ENCODE results near the gene HHATL. TPM values are rescaled to one million over a fixed set of nuclear protein-coding genes. Genes with fewer than 3 reads are reported as not detected.

The HHATL gene
- total RNA-seq, 1 experiment from 2014 or later = 0.92 TPM

- Mint-ChIP-seq H3K4me3 (no peak overlapping the region), H3K36me3 (no peaks in the 10 kb centered on the region; the same call in 1 of the 2 replicates), H3K27me3 (ENCODE audit: low read depth) (no peaks in the 10 kb centered on the region), H3K27ac (no peak overlapping the region), H3K4me1 (peaks cover 12% of the 10 kb centered on the region), H3K9me3 (no peaks in the 10 kb centered on the region)
- TF ChIP-seq ZNF232 (CRISPR knock-in tag; IDR thresholded peaks at IDR 0.05) = no peak
- TF ChIP-seq NR1H2 (CRISPR knock-in tag; IDR thresholded peaks at IDR 0.05) = no peak
- no peak for TF ChIP-seq RORB (CRISPR knock-in tag; IDR thresholded peaks at IDR 0.05)
- no peak for TF ChIP-seq GRHL2 (CRISPR knock-in tag; IDR thresholded peaks at IDR 0.05; ENCODE audit: insufficient replicate concordance, severe bottlenecking)
- TF ChIP-seq CDX4 (CRISPR knock-in tag; IDR thresholded peaks at IDR 0.05; ENCODE audit: borderline replicate concordance) = no peak
- no peak for TF ChIP-seq ZNF317 (CRISPR knock-in tag; IDR thresholded peaks at IDR 0.05; ENCODE audit: borderline replicate concordance, low read depth)
- no peak for TF ChIP-seq ETV6 (CRISPR knock-in tag; IDR thresholded peaks at IDR 0.05)
- TF ChIP-seq CREB1 (CRISPR knock-in tag; IDR thresholded peaks at IDR 0.05) = no peak
- TF ChIP-seq MXD4 (CRISPR knock-in tag; IDR thresholded peaks at IDR 0.05; ENCODE audit: borderline replicate concordance) = no peak
- DNase-seq (ENCODE audit: low spot score) = no peak
- CTCF ChIA-PET = interaction anchor here (0.8 to 2.6 kb wide), 2 partner anchors 87 kb away, joined by 3 to 16 read pairs; no protein-coding TSS in a partner anchor
- ATAC-seq = no peak
- POLR2A ChIA-PET = interaction anchor here (0.5 kb wide), 1 partner anchor 12 kb away, joined by 3 read pairs; no protein-coding TSS in a partner anchor
Measured at GRCh38 chr3:42662813-42663535, 39.6 kb downstream of the HHATL start.

DNA sequence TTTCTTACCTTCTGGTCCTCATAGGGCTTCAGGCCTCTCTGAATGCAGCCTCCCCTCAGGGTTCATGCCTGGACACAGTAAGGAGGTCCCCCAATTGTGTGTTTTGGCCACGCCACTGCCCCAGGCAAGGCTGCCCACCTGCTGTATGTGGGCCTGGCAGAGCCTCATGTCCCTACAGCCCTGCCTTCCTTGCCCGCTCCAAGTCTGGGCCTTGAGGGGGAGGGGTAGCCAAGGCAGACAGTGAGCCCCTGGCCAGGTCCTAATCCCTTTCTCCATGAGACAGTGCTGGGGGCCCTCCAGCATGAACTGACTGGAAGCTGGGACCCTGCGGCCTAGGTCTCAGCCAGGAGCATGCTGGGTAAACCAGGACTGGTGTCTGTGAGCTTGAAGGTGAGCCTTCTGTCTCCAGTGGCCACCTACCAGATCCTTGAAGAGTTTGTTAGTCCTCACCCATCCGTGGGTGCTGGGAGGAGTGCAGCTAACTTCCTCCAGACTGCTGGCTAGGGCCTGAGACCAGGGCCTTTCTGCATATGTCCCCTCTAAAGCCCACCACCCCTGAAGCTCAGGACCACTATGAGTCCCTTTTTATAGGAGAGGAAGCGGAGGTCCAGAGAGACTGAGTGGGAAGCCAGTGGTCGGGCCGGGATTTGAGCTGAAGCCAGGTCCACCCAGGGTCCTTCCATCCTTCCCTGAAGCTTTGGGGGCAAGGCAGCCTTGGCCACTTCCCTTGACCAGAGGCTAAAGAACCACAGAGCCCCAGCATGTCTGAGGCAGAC is 40.4 kb downstream of the HHATL start:
- Mint-ChIP-seq H3K4me1 (peaks cover 5% of the 10 kb centered on the region), H3K27ac (no peak overlapping the region), H3K36me3 (no peaks in the 10 kb centered on the region; the same call in 1 of the 2 replicates), H3K9me3 (no peaks in the 10 kb centered on the region), H3K4me3 (no peak overlapping the region), H3K27me3 (ENCODE audit: low read depth) (no peaks in the 10 kb centered on the region)
- ChIA-PET POLR2A (interaction anchor here (0.5 kb wide), 1 partner anchor 13 kb away, joined by 3 read pairs; no protein-coding TSS in a partner anchor), CTCF (interaction anchor here (1.4 to 2.6 kb wide), 4 partner anchors 72 to 114 kb away, joined by 3 to 16 read pairs (median 7); no protein-coding TSS in a partner anchor)
- no peak for DNase-seq (ENCODE audit: low spot score)
- TF ChIP-seq ELF4 (CRISPR knock-in tag; IDR thresholded peaks at IDR 0.05; ENCODE audit: low read depth) (no peak), USF1 (CRISPR knock-in tag; IDR thresholded peaks at IDR 0.05) (no peak), ZNF416 (CRISPR knock-in tag; IDR thresholded peaks at IDR 0.05) (no peak), IRF2 (CRISPR knock-in tag; IDR thresholded peaks at IDR 0.05; ENCODE audit: borderline replicate concordance, low read depth) (no peak), ESRRA (CRISPR knock-in tag; IDR thresholded peaks at IDR 0.05; ENCODE audit: borderline replicate concordance) (no peak), GRHL2 (CRISPR knock-in tag; IDR thresholded peaks at IDR 0.05; ENCODE audit: insufficient replicate concordance, severe bottlenecking) (no peak)
- TF ChIP-seq, protein P1, sequence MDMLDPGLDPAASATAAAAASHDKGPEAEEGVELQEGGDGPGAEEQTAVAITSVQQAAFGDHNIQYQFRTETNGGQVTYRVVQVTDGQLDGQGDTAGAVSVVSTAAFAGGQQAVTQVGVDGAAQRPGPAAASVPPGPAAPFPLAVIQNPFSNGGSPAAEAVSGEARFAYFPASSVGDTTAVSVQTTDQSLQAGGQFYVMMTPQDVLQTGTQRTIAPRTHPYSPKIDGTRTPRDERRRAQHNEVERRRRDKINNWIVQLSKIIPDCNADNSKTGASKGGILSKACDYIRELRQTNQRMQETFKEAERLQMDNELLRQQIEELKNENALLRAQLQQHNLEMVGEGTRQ (CRISPR knock-in tag; IDR thresholded peaks at IDR 0.05) = no peak
- no peak for ATAC-seq

GRCh38 chr3:42661593-42662022 is 41.0 kb downstream of the HHATL start:
- ChIA-PET POLR2A (no interaction called here), CTCF (interaction anchor here (0.6 to 2.6 kb wide), 13 partner anchors 9 to 169 kb away, joined by 3 to 24 read pairs (median 4); no protein-coding TSS in a partner anchor)
- Mint-ChIP-seq H3K4me1 (peaks cover 4% of the 10 kb centered on the region; the same call in 1 of the 2 replicates), H3K36me3 (no peaks in the 10 kb centered on the region; the same call in 1 of the 2 replicates), H3K27me3 (ENCODE audit: low read depth) (no peaks in the 10 kb centered on the region), H3K4me3 (no peak overlapping the region), H3K9me3 (no peaks in the 10 kb centered on the region), H3K27ac (0 out of 2 replicates have a peak overlapping the region, but pooled peaks have one; percentile 11)
- ATAC-seq = no peak
- DNase-seq (ENCODE audit: low spot score) = no peak
- TF ChIP-seq CREB1 (CRISPR knock-in tag; IDR thresholded peaks at IDR 0.05) = no peak
- TF ChIP-seq RELA (CRISPR knock-in tag; IDR thresholded peaks at IDR 0.05; ENCODE audit: borderline replicate concordance) = no peak
- TF ChIP-seq HMGXB4 (CRISPR knock-in tag; IDR thresholded peaks at IDR 0.05) = no peak
- no peak for TF ChIP-seq JUN (CRISPR knock-in tag; IDR thresholded peaks at IDR 0.05)
- TF ChIP-seq, protein P2, sequence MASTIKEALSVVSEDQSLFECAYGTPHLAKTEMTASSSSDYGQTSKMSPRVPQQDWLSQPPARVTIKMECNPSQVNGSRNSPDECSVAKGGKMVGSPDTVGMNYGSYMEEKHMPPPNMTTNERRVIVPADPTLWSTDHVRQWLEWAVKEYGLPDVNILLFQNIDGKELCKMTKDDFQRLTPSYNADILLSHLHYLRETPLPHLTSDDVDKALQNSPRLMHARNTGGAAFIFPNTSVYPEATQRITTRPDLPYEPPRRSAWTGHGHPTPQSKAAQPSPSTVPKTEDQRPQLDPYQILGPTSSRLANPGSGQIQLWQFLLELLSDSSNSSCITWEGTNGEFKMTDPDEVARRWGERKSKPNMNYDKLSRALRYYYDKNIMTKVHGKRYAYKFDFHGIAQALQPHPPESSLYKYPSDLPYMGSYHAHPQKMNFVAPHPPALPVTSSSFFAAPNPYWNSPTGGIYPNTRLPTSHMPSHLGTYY (CRISPR knock-in tag; IDR thresholded peaks at IDR 0.05) = no peak
